Esophagus muscularis mucosa (tissue), 3 donors: ENCODE results near the gene SETD5.

Experiments
- POLR2A ChIP-seq: fragments of 450-650 bp; IDR thresholded peaks from one replicate; pipeline ENCODE4 v1.6.1; 2017; ENCODE audit warnings: antibody characterized with exemption, moderate library complexity, mild to moderate bottlenecking, low read depth
- TF ChIP-seq, protein P1 (sequence below), 3 experiments: fragments of 200-600 bp in 2 of 3; fragments of 450-650 bp in 1 of 3; sonication (generic) in 2 of 3; IDR thresholded peaks; one replicate each; pipeline ENCODE4 v1.5.1; 2017 to 2019; ENCODE audit warnings: antibody characterized with exemption in 3 of 3, mild to moderate bottlenecking in 2 of 3, moderate library complexity in 1 of 3

DNA sequence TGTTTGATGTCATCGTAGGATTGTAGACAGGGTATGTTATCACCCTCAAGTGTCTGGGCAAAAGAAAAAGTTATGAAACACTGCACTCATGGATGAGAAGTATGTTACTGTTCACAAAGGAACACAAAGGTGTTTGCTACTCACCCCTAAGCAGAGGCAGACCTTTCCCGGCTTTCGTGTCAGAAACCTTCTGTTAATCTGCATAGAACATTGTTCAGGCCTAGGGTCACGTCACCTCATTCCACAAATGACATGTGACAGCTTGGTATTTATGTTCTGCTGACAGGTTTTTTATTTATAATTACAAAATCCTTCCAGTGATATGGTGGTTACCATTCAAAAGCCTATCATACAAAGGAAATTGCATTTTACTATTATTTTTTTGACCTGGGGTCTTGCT is 18.1 kb upstream of the SETD5 start:
- TF ChIP-seq POLR2A = no peak
- TF ChIP-seq, protein P1, sequence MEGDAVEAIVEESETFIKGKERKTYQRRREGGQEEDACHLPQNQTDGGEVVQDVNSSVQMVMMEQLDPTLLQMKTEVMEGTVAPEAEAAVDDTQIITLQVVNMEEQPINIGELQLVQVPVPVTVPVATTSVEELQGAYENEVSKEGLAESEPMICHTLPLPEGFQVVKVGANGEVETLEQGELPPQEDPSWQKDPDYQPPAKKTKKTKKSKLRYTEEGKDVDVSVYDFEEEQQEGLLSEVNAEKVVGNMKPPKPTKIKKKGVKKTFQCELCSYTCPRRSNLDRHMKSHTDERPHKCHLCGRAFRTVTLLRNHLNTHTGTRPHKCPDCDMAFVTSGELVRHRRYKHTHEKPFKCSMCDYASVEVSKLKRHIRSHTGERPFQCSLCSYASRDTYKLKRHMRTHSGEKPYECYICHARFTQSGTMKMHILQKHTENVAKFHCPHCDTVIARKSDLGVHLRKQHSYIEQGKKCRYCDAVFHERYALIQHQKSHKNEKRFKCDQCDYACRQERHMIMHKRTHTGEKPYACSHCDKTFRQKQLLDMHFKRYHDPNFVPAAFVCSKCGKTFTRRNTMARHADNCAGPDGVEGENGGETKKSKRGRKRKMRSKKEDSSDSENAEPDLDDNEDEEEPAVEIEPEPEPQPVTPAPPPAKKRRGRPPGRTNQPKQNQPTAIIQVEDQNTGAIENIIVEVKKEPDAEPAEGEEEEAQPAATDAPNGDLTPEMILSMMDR (IDR thresholded peaks at IDR 0.05) = no peak
